ENCODE measurements around the gene TIMM44.

The TIMM44 gene

GRCh38 chr19:7971553-7972520, 28.4 kb upstream of the TIMM44 start:
- TF ChIP-seq POLR2AphosphoS5 (IDR thresholded peaks at IDR 0.05; ENCODE audit: low read depth, low read length): no peak
- no peak for TF ChIP-seq TAF1 (IDR thresholded peaks at IDR 0.05; ENCODE audit: borderline replicate concordance, insufficient read depth, low read length)
- no peak for TF ChIP-seq SIN3A (IDR thresholded peaks at IDR 0.05; ENCODE audit: borderline replicate concordance, insufficient read depth, low read length)
- no peak for TF ChIP-seq REST (IDR thresholded peaks at IDR 0.05; ENCODE audit: insufficient read depth in 1 of 2, low read depth in 2 of 2, low read length in 2 of 2)
- no peak for TF ChIP-seq FOXP2 (optimal IDR thresholded peaks at IDR 0.05; ENCODE audit: borderline replicate concordance, extremely low read depth, extremely low read length, insufficient read depth)

- TF ChIP-seq TAF1 (IDR thresholded peaks at IDR 0.05; ENCODE audit: borderline replicate concordance, insufficient read depth, low read length) (no peak), FOXP2 (optimal IDR thresholded peaks at IDR 0.05; ENCODE audit: borderline replicate concordance, extremely low read depth, extremely low read length, insufficient read depth) (no peak), REST (IDR thresholded peaks at IDR 0.05; ENCODE audit: insufficient read depth in 1 of 2, low read depth in 2 of 2, low read length in 2 of 2) (no peak), POLR2AphosphoS5 (IDR thresholded peaks at IDR 0.05; ENCODE audit: low read depth, low read length) (no peak), SIN3A (IDR thresholded peaks at IDR 0.05; ENCODE audit: borderline replicate concordance, insufficient read depth, low read length) (no peak)
Measured at GRCh38 chr19:7970716-7971448, 27.4 kb upstream of the TIMM44 start.

- TF ChIP-seq POLR2AphosphoS5 (IDR thresholded peaks at IDR 0.05; ENCODE audit: low read depth, low read length): no peak
- no peak for TF ChIP-seq TAF1 (IDR thresholded peaks at IDR 0.05; ENCODE audit: borderline replicate concordance, insufficient read depth, low read length)
- no peak for TF ChIP-seq FOXP2 (optimal IDR thresholded peaks at IDR 0.05; ENCODE audit: borderline replicate concordance, extremely low read depth, extremely low read length, insufficient read depth)
- no peak for TF ChIP-seq SIN3A (IDR thresholded peaks at IDR 0.05; ENCODE audit: borderline replicate concordance, insufficient read depth, low read length)
- no peak for TF ChIP-seq REST (IDR thresholded peaks at IDR 0.05; ENCODE audit: insufficient read depth in 1 of 2, low read depth in 2 of 2, low read length in 2 of 2)
Measured at GRCh38 chr19:7969555-7969939, 26.1 kb upstream of the TIMM44 start.

- TF ChIP-seq FOXP2 (optimal IDR thresholded peaks at IDR 0.05; ENCODE audit: borderline replicate concordance, extremely low read depth, extremely low read length, insufficient read depth) (no peak), SIN3A (IDR thresholded peaks at IDR 0.05; ENCODE audit: borderline replicate concordance, insufficient read depth, low read length) (no peak), TAF1 (IDR thresholded peaks at IDR 0.05; ENCODE audit: borderline replicate concordance, insufficient read depth, low read length) (no peak), REST (IDR thresholded peaks at IDR 0.05; ENCODE audit: insufficient read depth in 1 of 2, low read depth in 2 of 2, low read length in 2 of 2) (no peak), POLR2AphosphoS5 (IDR thresholded peaks at IDR 0.05; ENCODE audit: low read depth, low read length) (no peak)
Measured at GRCh38 chr19:7968796-7969554, 25.5 kb upstream of the TIMM44 start.
